Uterus (tissue), 2 donors: ENCODE data around the gene GJB1.

Experiments
- POLR2A ChIP-seq, 2 donors: fragments of 450-650 bp; IDR thresholded peaks; one replicate each; pipeline ENCODE4 v1.6.1; 2016; ENCODE audit warnings: antibody characterized with exemption in 2 of 2, mild to moderate bottlenecking in 1 of 2, moderate library complexity in 1 of 2
- TF ChIP-seq, protein P1 (sequence below), 4 experiments: fragments of 200-600 bp in 2 of 4; fragments of 450-650 bp in 2 of 4; sonication (generic) in 2 of 4; IDR thresholded peaks; one replicate each; pipeline ENCODE4 v1.5.1; 2016 to 2019; ENCODE audit warnings: antibody characterized with exemption in 4 of 4, mild to moderate bottlenecking in 2 of 4, moderate library complexity in 1 of 4

DNA sequence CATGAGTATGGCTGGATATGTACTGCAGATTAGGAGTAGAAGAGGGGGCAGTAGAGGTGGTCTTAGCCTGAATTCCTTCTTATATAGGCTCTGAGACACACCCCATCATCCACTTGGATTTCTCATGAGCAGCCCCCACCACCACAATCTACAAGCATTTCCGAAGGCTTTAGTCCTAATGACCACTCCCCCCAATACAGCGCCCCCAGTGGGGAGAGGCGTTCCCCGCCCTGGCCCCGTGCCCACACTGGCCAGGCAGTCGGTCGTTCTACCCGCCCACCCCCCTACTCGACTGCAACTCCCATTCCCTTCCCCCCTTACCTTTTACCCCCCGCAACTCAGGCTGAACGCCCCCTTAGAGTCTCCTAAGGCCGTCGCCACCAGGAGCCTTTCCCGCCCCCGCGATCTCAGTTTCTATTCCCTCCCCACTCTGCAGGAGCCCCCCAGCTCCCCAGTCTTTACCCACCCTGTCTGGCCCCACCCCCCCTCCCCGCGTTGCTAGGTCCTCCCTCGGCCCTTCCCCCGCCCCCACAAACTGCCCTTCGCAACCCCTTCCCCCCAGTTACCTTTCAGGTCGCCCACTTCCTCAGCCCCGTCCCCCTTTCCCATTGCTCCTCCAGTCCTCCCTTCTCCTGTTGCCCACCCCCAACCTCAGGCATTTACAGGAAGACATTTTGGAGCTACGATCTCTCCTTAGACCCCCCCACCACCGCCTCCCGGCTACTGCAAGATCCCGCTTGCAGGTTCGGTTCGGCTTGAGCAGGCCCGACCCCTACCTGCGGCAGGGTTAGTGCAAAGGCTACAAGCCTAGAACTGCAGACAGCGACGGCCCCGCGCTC is 30.4 kb downstream of the GJB1 start:
- TF ChIP-seq POLR2A (IDR thresholded peaks at IDR 0.05), result no peak
- TF ChIP-seq, protein P1, sequence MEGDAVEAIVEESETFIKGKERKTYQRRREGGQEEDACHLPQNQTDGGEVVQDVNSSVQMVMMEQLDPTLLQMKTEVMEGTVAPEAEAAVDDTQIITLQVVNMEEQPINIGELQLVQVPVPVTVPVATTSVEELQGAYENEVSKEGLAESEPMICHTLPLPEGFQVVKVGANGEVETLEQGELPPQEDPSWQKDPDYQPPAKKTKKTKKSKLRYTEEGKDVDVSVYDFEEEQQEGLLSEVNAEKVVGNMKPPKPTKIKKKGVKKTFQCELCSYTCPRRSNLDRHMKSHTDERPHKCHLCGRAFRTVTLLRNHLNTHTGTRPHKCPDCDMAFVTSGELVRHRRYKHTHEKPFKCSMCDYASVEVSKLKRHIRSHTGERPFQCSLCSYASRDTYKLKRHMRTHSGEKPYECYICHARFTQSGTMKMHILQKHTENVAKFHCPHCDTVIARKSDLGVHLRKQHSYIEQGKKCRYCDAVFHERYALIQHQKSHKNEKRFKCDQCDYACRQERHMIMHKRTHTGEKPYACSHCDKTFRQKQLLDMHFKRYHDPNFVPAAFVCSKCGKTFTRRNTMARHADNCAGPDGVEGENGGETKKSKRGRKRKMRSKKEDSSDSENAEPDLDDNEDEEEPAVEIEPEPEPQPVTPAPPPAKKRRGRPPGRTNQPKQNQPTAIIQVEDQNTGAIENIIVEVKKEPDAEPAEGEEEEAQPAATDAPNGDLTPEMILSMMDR (IDR thresholded peaks at IDR 0.05), result peak; percentile 4 to 38 (median 17)
